Fibroblast of the aortic adventitia (primary cell): Measurements from ENCODE around the gene ALDH9A1. TPM values are rescaled to one million over a fixed set of nuclear protein-coding genes. Genes with fewer than 3 reads are reported as not detected.
"Not testable (repeated sequence)": the region's sequence is repeated elsewhere in the genome, so short reads cannot be mapped to it uniquely, and the experiment has no call there.

Experiments used
- DNase-seq: peaks from one replicate; pipeline ENCODE4 v3.0.0-alpha.2; 2010; ENCODE audit warnings: low read depth
- H3K4me3 ChIP-seq: 2 replicates; pipeline ENCODE4 v1.5.1; 2011; ENCODE audit warnings: low read depth, mild to moderate bottlenecking, control low read depth, low read length, moderate library complexity
- CTCF ChIP-seq: IDR thresholded peaks from 2 replicates; pipeline ENCODE4 v1.5.1; 2011; ENCODE audit warnings: mild to moderate bottlenecking, low read length, control low read depth, inconsistent platforms; ENCODE audit not compliant: insufficient read depth
- total RNA-seq: library from RNA; depleted of rRNA; stranded (reverse); fragments of >200 nt; gene quantifications from 2 replicates; pipeline ENCODE4 v1.2.3, GENCODE V29; 2012; ENCODE audit warnings: low replicate concordance

ALDH9A1 gene
- total RNA-seq, 1 donor = 97.2 TPM

- no peak for DNase-seq
Observed at GRCh38 chr1:165686121-165686970, 12.0 kb downstream of the ALDH9A1 start.

GRCh38 chr1:165683848-165684485, 14.4 kb downstream of the ALDH9A1 start:
- peak; percentile 21 for DNase-seq
- H3K4me3 ChIP-seq = no peak overlapping the region
- TF ChIP-seq CTCF = no peak

More at GRCh38 chr1:165686121-165686970, 12.0 kb downstream of the ALDH9A1 start:
- TF ChIP-seq CTCF = no peak
- no peak overlapping the region for H3K4me3 ChIP-seq

GRCh38 chr1:165680773-165681172, 17.6 kb downstream of the ALDH9A1 start:
- not testable (repeated sequence) for DNase-seq, H3K4me3 ChIP-seq

GRCh38 chr1:165680303-165680702, 18.1 kb downstream of the ALDH9A1 start:
- H3K4me3 ChIP-seq = no peak overlapping the region
- DNase-seq = no peak
- TF ChIP-seq CTCF = no peak

GRCh38 chr1:165679282-165680036, 18.9 kb downstream of the ALDH9A1 start:
- H3K4me3 ChIP-seq = no peak overlapping the region
- no peak for DNase-seq
- no peak for TF ChIP-seq CTCF

- DNase-seq = no peak
Observed at GRCh38 chr1:165678509-165678908, 19.9 kb downstream of the ALDH9A1 start.

More at GRCh38 chr1:165678509-165678908, 19.9 kb downstream of the ALDH9A1 start:
- TF ChIP-seq CTCF = no peak
- no peak overlapping the region for H3K4me3 ChIP-seq
